ENCODE data around the gene SHISA3. TPM values are rescaled to one million over a fixed set of nuclear protein-coding genes. Genes with fewer than 3 reads are reported as not detected.

Gene SHISA3
- total RNA-seq, 1 donor from 2014 or later = 3.0 TPM

DNA sequence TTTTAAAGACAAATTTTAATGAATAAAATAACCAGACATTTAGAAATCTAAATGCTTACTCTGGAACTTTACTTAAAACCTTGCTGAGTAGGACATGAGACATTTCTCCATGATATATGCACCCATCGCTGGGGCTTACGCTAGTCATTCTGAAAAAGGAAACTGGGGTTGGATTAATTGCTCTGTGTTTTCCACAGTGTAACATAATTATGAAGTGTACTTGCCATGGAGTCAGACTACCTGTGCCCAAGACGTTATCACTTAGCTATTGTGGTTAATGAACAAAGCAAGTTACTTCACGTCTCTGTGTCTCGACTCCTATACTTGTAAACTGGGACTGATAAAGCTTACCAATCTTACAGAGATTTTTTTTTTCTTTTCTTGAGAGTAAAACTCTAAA is 47.8 kb downstream of the SHISA3 start:
- peaks cover 4% of the 10 kb centered on the region for H3K36me3 Mint-ChIP-seq
- no peak for TF ChIP-seq CTCF (conservative IDR thresholded peaks at IDR 0.05)
- H3K27me3 Mint-ChIP-seq = no peaks in the 10 kb centered on the region
- no peak overlapping the region for H3K27ac Mint-ChIP-seq
- no peak overlapping the region for H3K4me3 Mint-ChIP-seq
- no peaks in the 10 kb centered on the region for H3K9me3 Mint-ChIP-seq
- no peak for DNase-seq (ENCODE audit: extremely low spot score, unreplicated experiment)
- peaks cover 5% of the 10 kb centered on the region for H3K4me1 Mint-ChIP-seq (ENCODE audit: unreplicated experiment)

- Mint-ChIP-seq H3K4me3 (no peak overlapping the region), H3K27me3 (no peaks in the 10 kb centered on the region), H3K4me1 (ENCODE audit: unreplicated experiment) (peaks cover 11% of the 10 kb centered on the region), H3K9me3 (no peaks in the 10 kb centered on the region), H3K27ac (no peak overlapping the region), H3K36me3 (peaks cover 4% of the 10 kb centered on the region)
- DNase-seq (ENCODE audit: extremely low spot score, unreplicated experiment) = no peak
- TF ChIP-seq CTCF (conservative IDR thresholded peaks at IDR 0.05) = no peak
Measured at GRCh38 chr4:42446823-42447222, 49.5 kb downstream of the SHISA3 start.

Other genes starting within 250 kb of the SHISA3 start
- 0.14 and 0.31 TPM in 2 replicates for gene BEND4, start 244.8 kb upstream of the SHISA3 start, total RNA-seq (ENCODE audit: low replicate concordance)

All from type B pancreatic cell (in vitro differentiated cells).